Glutamatergic neuron (in vitro differentiated cells): ENCODE measurements around the gene MACROD2. TPM values are rescaled to one million over a fixed set of nuclear protein-coding genes. Genes with fewer than 3 reads are reported as not detected.

Experiments used
- DNase-seq: peaks from one replicate; pipeline ENCODE4 v3.0.0; 2022
- H3K27ac Mint-ChIP-seq: one replicate; pipeline ENCODE4 v1.8.0; 2020; ENCODE audit warnings: mild to moderate bottlenecking, mixed read lengths, inconsistent platforms; ENCODE audit not compliant: unreplicated experiment
- H3K27me3 Mint-ChIP-seq: one replicate; pipeline ENCODE4 v1.8.0; 2020; ENCODE audit warnings: mild to moderate bottlenecking, moderate library complexity, mixed read lengths, inconsistent platforms; ENCODE audit not compliant: unreplicated experiment
- H3K36me3 Mint-ChIP-seq: one replicate; pipeline ENCODE4 v1.8.0; 2020; ENCODE audit warnings: mild to moderate bottlenecking, mixed read lengths, inconsistent platforms; ENCODE audit not compliant: unreplicated experiment
- H3K4me1 Mint-ChIP-seq: one replicate; pipeline ENCODE4 v1.8.0; 2020; ENCODE audit warnings: mild to moderate bottlenecking, low read depth, mixed read lengths, inconsistent platforms; ENCODE audit not compliant: unreplicated experiment
- H3K4me3 Mint-ChIP-seq: one replicate; pipeline ENCODE4 v1.8.0; 2020; ENCODE audit warnings: mild to moderate bottlenecking, mixed read lengths, inconsistent platforms; ENCODE audit not compliant: unreplicated experiment
- H3K9me3 Mint-ChIP-seq: one replicate; pipeline ENCODE4 v1.8.0; 2020; ENCODE audit warnings: mild to moderate bottlenecking, moderate library complexity, mixed read lengths, inconsistent platforms; ENCODE audit not compliant: unreplicated experiment
- CTCF ChIP-seq: fragments of 200-600 bp; sonication (generic); IDR thresholded peaks from one replicate; pipeline ENCODE4 v1.5.0; 2021; ENCODE audit not compliant: partially characterized antibody, unreplicated experiment
- total RNA-seq: library from RNA; stranded (reverse); fragmentation: NEBNext Ultra II Directional; extraction: Animal tissue kit (Norgen Biotek cat#: 25700); gene quantifications from one replicate; pipeline ENCODE4 v1.2.1, GENCODE V29; 2021; ENCODE audit not compliant: unreplicated experiment

Gene MACROD2
- total RNA-seq, 1 donor from 2014 or later: 8.7 TPM

GRCh38 chr20:14726591-14726990 lies 731.3 kb downstream of the MACROD2 start:
- no peaks in the 10 kb centered on the region for H3K9me3 Mint-ChIP-seq
- H3K4me3 Mint-ChIP-seq: no peak overlapping the region
- H3K27ac Mint-ChIP-seq: no peak overlapping the region
- DNase-seq: no peak
- no peaks in the 10 kb centered on the region for H3K36me3 Mint-ChIP-seq
- H3K27me3 Mint-ChIP-seq: peaks cover 2% of the 10 kb centered on the region
- no peak for TF ChIP-seq CTCF
- peaks cover 4% of the 10 kb centered on the region for H3K4me1 Mint-ChIP-seq

- Mint-ChIP-seq H3K36me3 (no peaks in the 10 kb centered on the region), H3K27me3 (peaks cover 2% of the 10 kb centered on the region), H3K27ac (no peak overlapping the region), H3K4me1 (peaks cover 8% of the 10 kb centered on the region), H3K4me3 (no peak overlapping the region), H3K9me3 (no peaks in the 10 kb centered on the region)
- TF ChIP-seq CTCF: no peak
- DNase-seq: no peak
These were observed 732.3 kb downstream of the MACROD2 start for GRCh38 chr20:14727485-14728150.

GRCh38 chr20:14729390-14729789 lies 734.1 kb downstream of the MACROD2 start:
- no peak overlapping the region for H3K4me3 Mint-ChIP-seq
- H3K4me1 Mint-ChIP-seq: peaks cover 8% of the 10 kb centered on the region
- no peaks in the 10 kb centered on the region for H3K9me3 Mint-ChIP-seq
- no peak for TF ChIP-seq CTCF
- peaks cover 2% of the 10 kb centered on the region for H3K27me3 Mint-ChIP-seq
- no peak for DNase-seq
- no peaks in the 10 kb centered on the region for H3K36me3 Mint-ChIP-seq
- no peak overlapping the region for H3K27ac Mint-ChIP-seq

GRCh38 chr20:14732343-14732742 lies 737.0 kb downstream of the MACROD2 start:
- Mint-ChIP-seq H3K27ac (no peak overlapping the region), H3K9me3 (no peaks in the 10 kb centered on the region), H3K36me3 (no peaks in the 10 kb centered on the region), H3K27me3 (peaks cover 2% of the 10 kb centered on the region), H3K4me3 (no peak overlapping the region), H3K4me1 (peaks cover 8% of the 10 kb centered on the region)
- DNase-seq: no peak
- no peak for TF ChIP-seq CTCF

GRCh38 chr20:14732996-14733395 lies 737.7 kb downstream of the MACROD2 start:
- no peak for DNase-seq
- Mint-ChIP-seq H3K4me3 (no peak overlapping the region), H3K27ac (no peak overlapping the region), H3K4me1 (peaks cover 8% of the 10 kb centered on the region), H3K27me3 (peaks cover 3% of the 10 kb centered on the region), H3K36me3 (no peaks in the 10 kb centered on the region), H3K9me3 (no peaks in the 10 kb centered on the region)
- TF ChIP-seq CTCF: no peak
